HG03521 (cell line): ENCODE measurements around the gene SWT1.
A peak's percentile ranks its signal among the peaks of the same experiment; 100 is the strongest.

Source experiments
- ATAC-seq: cut with Tn5 transposase; IDR thresholded peaks from one replicate; pipeline ENCODE4 v1.9.1; 2021; ENCODE audit warnings: mild to moderate bottlenecking, moderate library complexity; ENCODE audit not compliant: unreplicated experiment

Gene SWT1

DNA sequence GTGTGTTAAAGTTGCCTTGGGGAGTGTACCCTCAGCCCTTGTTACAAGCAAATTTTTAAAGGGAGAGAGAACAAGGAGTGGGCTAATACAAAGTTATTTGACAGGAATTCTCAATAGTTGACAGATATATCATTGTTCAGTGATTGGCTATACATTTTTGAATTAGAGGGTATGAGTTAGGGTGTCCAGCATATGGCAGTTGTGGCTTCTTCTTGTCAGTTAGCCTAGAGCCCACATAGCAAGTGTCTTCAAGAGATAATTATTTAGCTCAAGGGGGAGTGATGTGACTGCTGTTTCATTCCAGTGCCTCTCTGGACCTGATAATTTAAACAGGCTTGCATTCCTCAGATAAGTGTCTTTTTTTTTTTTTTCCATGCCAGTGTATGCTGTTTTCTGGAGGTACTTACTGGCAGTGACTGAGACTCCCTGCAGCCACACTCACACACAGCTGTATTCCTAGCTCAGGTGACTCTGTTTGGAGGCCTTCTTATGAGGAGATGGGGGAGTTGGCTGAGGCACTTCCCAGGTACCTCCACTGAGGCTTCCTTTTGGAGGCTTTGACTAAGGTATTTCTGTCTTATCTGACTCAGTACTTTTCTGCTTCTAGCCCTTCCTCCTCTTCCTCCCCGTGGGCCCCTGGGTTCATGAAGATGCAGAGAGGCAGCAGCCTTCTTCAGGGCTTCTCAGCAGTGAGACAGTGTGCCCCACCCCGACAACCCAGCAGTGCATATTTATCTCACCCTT, 127.7 kb downstream of the SWT1 start:
- no peak for ATAC-seq

DNA sequence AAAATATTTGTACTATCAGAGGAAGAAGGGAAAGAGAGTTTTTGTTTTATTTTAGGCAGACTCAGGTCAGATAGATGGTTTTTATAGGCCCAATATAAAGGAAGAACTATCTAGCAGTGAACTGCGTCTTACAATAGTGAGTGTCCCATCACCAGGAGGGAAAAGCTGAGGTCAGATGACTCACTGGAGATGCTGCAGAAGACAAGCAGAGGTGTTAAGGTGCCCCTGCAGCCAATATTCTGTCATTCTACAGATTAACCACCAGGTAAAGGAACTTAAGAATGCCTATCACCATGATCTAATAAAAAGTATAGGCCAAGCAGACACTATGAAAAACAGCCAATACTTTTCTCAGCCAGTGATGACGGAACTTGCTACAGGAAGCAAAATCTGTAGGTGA, 130.5 kb downstream of the SWT1 start:
- ATAC-seq, result no peak

DNA sequence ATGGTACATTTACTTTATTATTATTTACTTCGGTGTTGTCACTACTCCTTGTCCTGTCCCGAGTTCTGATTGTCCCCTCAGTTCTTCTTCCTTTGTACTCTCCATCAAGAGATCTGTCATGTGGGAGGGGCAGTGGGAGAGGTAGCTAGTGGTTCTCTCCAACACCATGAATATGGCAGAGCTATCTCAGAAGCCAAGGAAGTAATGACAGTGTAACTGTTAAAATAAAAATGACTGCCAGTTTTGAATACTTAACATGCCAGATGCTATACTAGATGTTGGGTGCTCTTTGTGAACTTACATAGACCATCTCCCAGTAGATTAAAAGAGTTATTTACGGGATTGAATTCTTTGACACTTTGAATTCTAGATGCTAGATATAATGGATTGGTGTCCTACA, 131.5 kb downstream of the SWT1 start:
- ATAC-seq, result no peak

GRCh38 chr1:185289880-185290279, 132.9 kb downstream of the SWT1 start:
- no peak for ATAC-seq

DNA sequence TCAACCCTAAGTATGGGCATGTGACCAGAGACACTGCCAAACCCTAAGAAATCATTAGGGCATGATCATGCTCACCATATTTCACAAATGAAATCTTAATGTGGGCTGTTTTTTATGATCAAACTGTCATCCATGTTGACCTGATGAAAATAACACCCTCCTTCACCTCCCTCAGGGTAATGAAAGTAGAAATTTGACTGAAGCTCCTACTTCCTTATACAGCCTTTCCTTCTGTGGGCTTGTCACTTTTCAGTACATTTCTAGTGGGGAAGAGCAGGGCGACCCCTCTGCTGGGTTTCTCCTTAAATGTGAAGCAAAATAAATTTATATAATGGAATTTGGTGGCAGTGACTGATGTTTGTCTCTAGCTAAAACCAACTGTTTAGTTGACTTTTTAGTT, 134.2 kb downstream of the SWT1 start:
- no peak for ATAC-seq

- ATAC-seq, result no peak
Observed at GRCh38 chr1:185291652-185292051, 134.7 kb downstream of the SWT1 start.

DNA sequence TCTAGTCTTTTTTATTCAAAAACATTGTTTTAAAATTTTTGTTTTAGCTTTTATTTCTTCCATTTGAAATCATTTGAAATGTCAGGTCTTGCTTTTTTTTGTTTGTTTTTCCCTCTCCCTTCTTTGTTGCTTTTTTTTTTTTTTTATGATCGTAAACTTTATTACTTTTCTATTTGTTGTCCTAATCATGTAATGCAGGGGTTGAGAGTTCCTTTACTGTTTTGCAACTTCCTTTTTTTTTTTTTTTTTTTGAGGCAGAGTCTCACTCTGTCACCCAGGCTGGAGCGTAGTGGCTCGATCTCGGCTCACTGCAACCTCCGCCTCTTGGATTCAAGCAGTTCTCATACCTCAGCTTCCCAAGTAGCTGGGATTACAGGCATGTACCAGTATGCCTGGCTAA, 135.3 kb downstream of the SWT1 start:
- no peak for ATAC-seq

GRCh38 chr1:185293967-185294542, 137.1 kb downstream of the SWT1 start:
- no peak for ATAC-seq

DNA sequence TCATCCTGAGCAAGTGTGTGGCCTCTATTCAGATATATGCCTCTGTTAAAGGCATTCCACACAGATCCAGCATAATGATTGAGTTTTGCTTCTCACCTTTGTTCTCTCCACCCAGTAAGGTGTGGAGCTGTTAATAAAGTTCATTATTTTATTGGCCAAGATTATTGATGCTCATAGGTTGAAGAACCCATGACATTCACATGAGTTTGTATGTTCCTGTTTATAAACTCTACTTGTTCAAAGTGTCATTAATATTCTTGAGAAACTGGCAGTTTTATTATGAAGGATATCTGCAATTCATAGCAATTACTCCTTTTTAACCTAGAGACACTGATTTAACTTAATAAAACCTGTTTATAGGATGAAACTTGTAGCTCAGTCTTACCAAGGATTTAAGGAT, 138.1 kb downstream of the SWT1 start:
- ATAC-seq, result no peak

- ATAC-seq, result no peak
Observed at GRCh38 chr1:185297982-185298381, 141.0 kb downstream of the SWT1 start.

DNA sequence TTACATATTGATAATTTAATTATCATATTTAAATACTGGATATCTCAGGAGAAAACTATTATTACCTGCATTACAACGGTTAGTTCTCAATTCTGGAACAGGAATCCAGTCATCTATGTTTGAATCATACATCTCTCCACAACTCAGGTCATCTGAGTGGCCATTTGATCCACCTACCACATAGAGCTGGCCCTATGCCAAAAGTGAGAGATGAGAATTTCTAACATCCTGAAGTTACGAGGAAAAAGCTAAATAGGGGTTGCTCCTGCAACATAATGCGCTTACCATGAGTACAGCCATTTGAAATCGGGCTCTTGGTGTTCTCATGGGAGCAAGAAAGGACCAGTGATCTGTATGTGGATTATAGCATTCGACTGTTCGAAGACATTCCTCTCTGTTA, 143.2 kb downstream of the SWT1 start:
- no peak for ATAC-seq

GRCh38 chr1:185305419-185305818, 148.5 kb downstream of the SWT1 start:
- ATAC-seq, result no peak

- no peak for ATAC-seq
Observed at GRCh38 chr1:185308126-185308525, 151.2 kb downstream of the SWT1 start.

DNA sequence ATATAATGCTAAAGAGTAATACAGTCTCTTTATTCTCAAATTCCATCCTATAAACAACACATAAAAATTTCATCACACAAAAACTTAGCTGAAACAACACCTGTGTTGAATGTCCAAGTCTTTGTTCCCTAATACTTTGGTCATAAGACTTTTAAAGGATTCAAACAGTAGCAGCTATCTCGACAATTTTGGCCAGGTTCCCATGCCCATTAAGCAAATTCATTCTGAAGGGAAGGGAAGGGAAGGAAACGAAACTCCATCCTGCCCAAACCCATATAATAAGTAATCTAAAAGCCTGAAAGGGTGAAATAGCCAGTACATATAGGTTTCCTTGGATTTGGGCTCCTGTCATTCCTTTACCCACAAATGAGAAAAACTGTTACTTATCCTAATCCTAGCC, 152.6 kb downstream of the SWT1 start:
- no peak for ATAC-seq

DNA sequence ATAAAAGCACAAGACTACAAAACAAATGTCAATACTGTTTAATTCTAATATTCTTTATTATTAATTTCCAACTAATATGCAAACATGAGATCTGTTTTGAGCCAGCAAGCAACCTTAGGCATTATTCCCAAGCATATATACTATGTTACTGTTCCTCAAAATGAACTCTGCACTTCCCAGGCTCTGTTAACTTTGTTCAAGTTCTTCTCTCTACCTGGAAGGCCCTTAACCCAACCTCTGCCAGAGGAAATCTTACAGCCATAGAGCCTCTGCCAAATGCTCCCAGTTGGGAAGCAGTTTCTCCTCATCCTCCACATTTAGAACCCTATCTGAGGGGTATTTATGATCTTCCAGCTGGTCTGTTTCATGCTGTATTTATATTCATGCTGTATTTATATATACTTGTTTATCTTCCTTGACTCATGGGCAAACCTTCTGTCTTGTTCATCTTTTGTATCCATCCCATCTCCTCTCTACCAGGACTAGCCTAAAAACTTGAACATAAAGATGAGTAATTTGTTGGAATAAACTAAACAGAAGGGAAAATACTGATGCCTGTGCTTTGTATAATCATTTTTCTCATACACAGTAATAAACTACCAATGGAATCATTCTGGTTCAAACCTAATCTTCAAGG, 154.7 kb downstream of the SWT1 start:
- ATAC-seq, result no peak

- no peak for ATAC-seq
Observed at GRCh38 chr1:185312361-185313138, 155.6 kb downstream of the SWT1 start.

GRCh38 chr1:185314411-185314810, 157.4 kb downstream of the SWT1 start:
- no peak for ATAC-seq

GRCh38 chr1:185315445-185316071, 158.6 kb downstream of the SWT1 start:
- ATAC-seq, result no peak

- ATAC-seq, result peak; percentile 47
Observed at GRCh38 chr1:185316163-185317033, 159.4 kb downstream of the SWT1 start.
